ENCODE data around the gene RNF31.

GRCh38 chr14:24139272-24139934 lies 7.9 kb upstream of the RNF31 start:
- TF ChIP-seq, protein P1, sequence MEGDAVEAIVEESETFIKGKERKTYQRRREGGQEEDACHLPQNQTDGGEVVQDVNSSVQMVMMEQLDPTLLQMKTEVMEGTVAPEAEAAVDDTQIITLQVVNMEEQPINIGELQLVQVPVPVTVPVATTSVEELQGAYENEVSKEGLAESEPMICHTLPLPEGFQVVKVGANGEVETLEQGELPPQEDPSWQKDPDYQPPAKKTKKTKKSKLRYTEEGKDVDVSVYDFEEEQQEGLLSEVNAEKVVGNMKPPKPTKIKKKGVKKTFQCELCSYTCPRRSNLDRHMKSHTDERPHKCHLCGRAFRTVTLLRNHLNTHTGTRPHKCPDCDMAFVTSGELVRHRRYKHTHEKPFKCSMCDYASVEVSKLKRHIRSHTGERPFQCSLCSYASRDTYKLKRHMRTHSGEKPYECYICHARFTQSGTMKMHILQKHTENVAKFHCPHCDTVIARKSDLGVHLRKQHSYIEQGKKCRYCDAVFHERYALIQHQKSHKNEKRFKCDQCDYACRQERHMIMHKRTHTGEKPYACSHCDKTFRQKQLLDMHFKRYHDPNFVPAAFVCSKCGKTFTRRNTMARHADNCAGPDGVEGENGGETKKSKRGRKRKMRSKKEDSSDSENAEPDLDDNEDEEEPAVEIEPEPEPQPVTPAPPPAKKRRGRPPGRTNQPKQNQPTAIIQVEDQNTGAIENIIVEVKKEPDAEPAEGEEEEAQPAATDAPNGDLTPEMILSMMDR (IDR thresholded peaks at IDR 0.05) = no peak
- no peak for TF ChIP-seq POLR2A (IDR thresholded peaks at IDR 0.05)
- TF ChIP-seq POLR2AphosphoS5 (IDR thresholded peaks at IDR 0.05) = no peak
